IMR-90 (cell line): ENCODE measurements around the gene BCL7A. TPM values are rescaled to one million over a fixed set of nuclear protein-coding genes. Genes with fewer than 3 reads are reported as not detected.
A peak's percentile ranks its signal among the peaks of the same experiment; 100 is the strongest.

ENCODE experiments used
- ATAC-seq: fragments of 200-7000 bp; cut with Tn5 transposase; 2 replicates; pipeline ENCODE4 v1.9.1; 2020; ENCODE audit warnings: low read depth, mild to moderate bottlenecking, moderate library complexity
- BruUV-seq: library from RNA; stranded (reverse); fragments of 400-500 nt; replicated peaks from 2 replicates; lab custom pipeline; 2021; lab: Mats Ljungman, UMichigan
- CTCF ChIA-PET: fragments of 300-600 bp; formaldehyde crosslinking; extraction: SDS; loops from one replicate; lab custom pipeline; 2021; ENCODE audit warnings: antibody characterized with exemption; lab: Yijun Ruan, JAX
- POLR2A ChIA-PET: fragments of 300-600 bp; sonication (Branson Sonifier 250); formaldehyde crosslinking; loops from one replicate; lab custom pipeline; 2022; ENCODE audit warnings: antibody characterized with exemption; ENCODE audit not compliant: unreplicated experiment; lab: Charles Lee
- DNase-seq: peaks from one replicate; pipeline ENCODE4 v3.0.0; 2013
- H2AFZ ChIP-seq: replicated peaks from 2 replicates; pipeline ENCODE3; 2013; ENCODE audit warnings: low read length, mild to moderate bottlenecking; ENCODE audit not compliant: poor library complexity
- H2AK5ac ChIP-seq: 2 replicates; pipeline ENCODE4 v1.6.1; 2013; ENCODE audit warnings: low read depth, low read length, inconsistent platforms
- H2AK9ac ChIP-seq: replicated peaks from 2 replicates; pipeline ENCODE3; 2013; ENCODE audit warnings: mild to moderate bottlenecking, low read depth, low read length, moderate library complexity; ENCODE audit not compliant: poor library complexity
- H2BK120ac ChIP-seq: 2 replicates; pipeline ENCODE4 v1.6.1; 2013; ENCODE audit warnings: low read depth, low read length, inconsistent platforms
- H2BK15ac ChIP-seq: 3 replicates; pipeline ENCODE4 v1.6.1; 2013; ENCODE audit warnings: low read depth, low read length, inconsistent platforms
- H2BK20ac ChIP-seq: 2 replicates; pipeline ENCODE4 v1.6.1; 2013; ENCODE audit warnings: low read depth, mild to moderate bottlenecking, inconsistent platforms, low read length, moderate library complexity
- H2BK5ac ChIP-seq: 2 replicates; pipeline ENCODE4 v1.6.1; 2013; ENCODE audit warnings: mild to moderate bottlenecking, low read depth, low read length, inconsistent platforms; ENCODE audit not compliant: poor library complexity, severe bottlenecking
- H3K14ac ChIP-seq: replicated peaks from 2 replicates; pipeline ENCODE4 v1.6.1; 2013; ENCODE audit warnings: low read depth, low read length, inconsistent platforms
- H3K18ac ChIP-seq: 2 replicates; pipeline ENCODE4 v1.6.1; 2013; ENCODE audit warnings: low read depth, low read length, control low read depth
- H3K23ac ChIP-seq: 2 replicates; pipeline ENCODE4 v1.6.1; 2013; ENCODE audit warnings: low read depth, low read length, inconsistent platforms
- H3K27ac ChIP-seq: 2 replicates; pipeline ENCODE4 v1.5.1; 2013; ENCODE audit warnings: mild to moderate bottlenecking, control low read depth, low read length; ENCODE audit not compliant: insufficient read depth
- H3K27me3 ChIP-seq: 2 replicates; pipeline ENCODE4 v1.6.1; 2013; ENCODE audit warnings: low read length; ENCODE audit not compliant: control insufficient read depth, insufficient read depth
- H3K36me3 ChIP-seq: 2 replicates; pipeline ENCODE4 v1.6.1; 2013; ENCODE audit warnings: low read length, mixed read lengths; ENCODE audit not compliant: control insufficient read depth, insufficient read depth
- H3K4ac ChIP-seq: 2 replicates; pipeline ENCODE4 v1.6.1; 2013; ENCODE audit warnings: low read depth, low read length, inconsistent platforms
- H3K4me1 ChIP-seq: 2 replicates; pipeline ENCODE4 v1.6.1; 2013; ENCODE audit warnings: low read length, mixed read lengths; ENCODE audit not compliant: control insufficient read depth, insufficient read depth
- H3K4me2 ChIP-seq: 2 replicates; pipeline ENCODE4 v1.6.1; 2013; ENCODE audit warnings: low read depth, mild to moderate bottlenecking, control low read depth, low read length, moderate library complexity
- H3K4me3 ChIP-seq: 2 replicates; pipeline ENCODE4 v1.5.1; 2013; ENCODE audit warnings: low read depth, mild to moderate bottlenecking, control low read depth, low read length, moderate library complexity; ENCODE audit not compliant: insufficient read depth
- H3K56ac ChIP-seq: 2 replicates; pipeline ENCODE4 v1.6.1; 2013; ENCODE audit warnings: low read length, inconsistent platforms; ENCODE audit not compliant: insufficient read depth; ENCODE audit errors: extremely low read depth
- H3K79me1 ChIP-seq, 2 experiments: 2 replicates each; pipeline ENCODE4 v1.6.1; 2013; ENCODE audit warnings: low read length in 2 of 2, inconsistent platforms in 1 of 2, low read depth in 1 of 2
- H3K9ac ChIP-seq: 2 replicates; pipeline ENCODE4 v1.6.1; 2013; ENCODE audit warnings: low read depth, low read length, control low read depth
- H3K9me1 ChIP-seq: 2 replicates; pipeline ENCODE4 v1.6.1; 2013; ENCODE audit warnings: low read length, inconsistent platforms; ENCODE audit not compliant: insufficient read depth
- H3K9me3 ChIP-seq: 2 replicates; pipeline ENCODE4 v1.6.1; 2013; ENCODE audit warnings: low read length; ENCODE audit not compliant: control insufficient read depth, insufficient read depth
- H4K20me1 ChIP-seq: 2 replicates; pipeline ENCODE4 v1.6.1; 2013; ENCODE audit warnings: low read length, inconsistent platforms; ENCODE audit not compliant: insufficient read depth
- H4K5ac ChIP-seq: 2 replicates; pipeline ENCODE4 v1.6.1; 2013; ENCODE audit warnings: mild to moderate bottlenecking, low read depth, low read length, control low read depth
- H4K8ac ChIP-seq, 2 experiments: 2 replicates each; pipeline ENCODE4 v1.6.1; 2013; ENCODE audit warnings: low read depth in 2 of 2, low read length in 2 of 2, control low read depth in 1 of 2, inconsistent platforms in 1 of 2
- H4K91ac ChIP-seq: 2 replicates; pipeline ENCODE4 v1.6.1; 2013; ENCODE audit warnings: low read depth, low read length, inconsistent platforms; ENCODE audit not compliant: insufficient read depth
- MAFK ChIP-seq: IDR thresholded peaks from 2 replicates; pipeline ENCODE4 v1.6.1; 2012; ENCODE audit warnings: low read depth, low read length, improper control_type of control experiment
- MXI1 ChIP-seq: IDR thresholded peaks from 2 replicates; pipeline ENCODE4 v1.6.1; 2012; ENCODE audit warnings: low read depth, mild to moderate bottlenecking, low read length, moderate library complexity, borderline replicate concordance
- POLR2A ChIP-seq: IDR thresholded peaks from 2 replicates; pipeline ENCODE4 v1.6.1; 2012; ENCODE audit warnings: mild to moderate bottlenecking, low read depth, low read length
- RAD21 ChIP-seq: IDR thresholded peaks from 2 replicates; pipeline ENCODE4 v1.6.1; 2012; ENCODE audit warnings: low read length, improper control_type of control experiment
- RFX5 ChIP-seq: IDR thresholded peaks from 2 replicates; pipeline ENCODE4 v1.8.0; 2012; ENCODE audit warnings: low read depth, mild to moderate bottlenecking, low read length, moderate library complexity
- WGBS, 2 experiments: methylation state at CpG; one replicate each; pipeline versions ENCODE4 v1.1.5 to v1.1.7; 2013; ENCODE audit warnings: missing lambda C conversion rate in 2 of 2; ENCODE audit not compliant: insufficient read length in 1 of 2; ENCODE audit errors: extremely low coverage in 2 of 2; 5-methylcytosine and 5-hydroxymethylcytosine counted together
- dilution Hi-C: fragments of 300-500 bp; cut with HindIII; formaldehyde crosslinking; loops from one replicate; pipeline ENCODE4 v1.14.3; 2018; ENCODE audit warnings: low sequenced_read_pairs; ENCODE audit not compliant: unreplicated experiment
- in situ Hi-C: fragments of 300-500 bp; cut with MboI; formaldehyde crosslinking; loops from 3 replicates; pipeline ENCODE4 v1.14.3; 2019; ENCODE audit warnings: low sequenced_read_pairs, inconsistent platforms, mixed read lengths
- intact Hi-C: fragments of 100-400 bp; cut with micrococcal nuclease; formaldehyde crosslinking; loops from 2 replicates; pipeline ENCODE4 v1.10.0; 2022
- polyA plus RNA-seq, 3 experiments: library from polyadenylated mRNA; depleted of rRNA; stranded (reverse); fragments of >200 nt; gene quantifications; 2 replicates each; pipeline ENCODE4 v1.2.3, GENCODE V29; 2012; ENCODE audit warnings: low replicate concordance in 1 of 3
- total RNA-seq: library from RNA; depleted of rRNA; stranded (reverse); fragments of >200 nt; gene quantifications from 2 replicates; pipeline ENCODE4 v1.2.3, GENCODE V29; 2012
- TF ChIP-seq, protein P1 (sequence below): fragments of 150-350 bp; IDR thresholded peaks from 2 replicates; pipeline ENCODE4 v1.6.1; 2017; ENCODE audit warnings: mild to moderate bottlenecking, antibody characterized with exemption, low read length, low read depth

BCL7A gene
- total and polyA plus RNA-seq, 2 of the 4 experiments (the other 2 are of a cell fraction): 5.6 to 7.9 TPM

- no CpG with 5 or more reads among the region's 10 CpGs for WGBS, 2 experiments
- CTCF ChIA-PET: no interaction called here
- Histone ChIP-seq H3K9ac (no peak overlapping the region; the same call in 1 of the 2 replicates), H3K4me3 (no peak overlapping the region), H3K9me3 (no peaks in the 10 kb centered on the region), H4K91ac (peak overlapping the region; percentile 52; the same call in 1 of the 2 replicates), H3K4me2 (peak overlapping the region; percentile 47), H4K5ac (0 out of 2 replicates have a peak overlapping the region, but pooled peaks have one; percentile 4), H3K14ac (peak overlapping the region; percentile 56), H2AK5ac (peak overlapping the region; percentile 88; the same call in 1 of the 2 replicates), H3K79me1 (peaks cover 47 to 80% of the 10 kb centered on the region in 2 experiments), H3K36me3 (no peaks in the 10 kb centered on the region), H4K8ac (peak overlapping the region; percentile 14 to 67; a peak in 2 of 4 replicates), H3K23ac (peak overlapping the region; percentile 17; the same call in 1 of the 2 replicates), H2AK9ac (peak overlapping the region; percentile 60), H2BK20ac (peak overlapping the region; percentile 22), H2AFZ (peak overlapping the region; percentile 74), H3K56ac (no peak overlapping the region), H3K18ac (peak overlapping the region; percentile 17; the same call in 1 of the 2 replicates), H3K9me1 (peaks cover 44% of the 10 kb centered on the region), H4K20me1 (peaks cover 64% of the 10 kb centered on the region), H3K4ac (peak overlapping the region; percentile 31), H2BK120ac (peak overlapping the region; percentile 63), H2BK5ac (peak overlapping the region; percentile 28), H3K4me1 (peaks cover 36% of the 10 kb centered on the region), H3K27ac (peak overlapping the region; percentile 18; the same call in 1 of the 2 replicates), H2BK15ac (peak overlapping the region; percentile 26; the same call in 1 of the 3 replicates), H3K27me3 (no peaks in the 10 kb centered on the region)
- intact Hi-C loops: loop anchor here (2.0 kb wide), 1 partner anchor 35 kb away; no protein-coding TSS in a partner anchor
- in situ Hi-C loops: no loop called here
- no TSS peak for BruUV-seq
- POLR2A ChIA-PET: interaction anchor here (0.8 kb wide), 1 partner anchor 46 kb away, joined by 3 read pairs; no protein-coding TSS in a partner anchor
- ATAC-seq (peak; percentile 65), DNase-seq (peak; percentile 70)
- TF ChIP-seq MAFK: no peak
- TF ChIP-seq RAD21: no peak
- no peak for TF ChIP-seq MXI1
- no peak for TF ChIP-seq POLR2A
- TF ChIP-seq, protein P1, sequence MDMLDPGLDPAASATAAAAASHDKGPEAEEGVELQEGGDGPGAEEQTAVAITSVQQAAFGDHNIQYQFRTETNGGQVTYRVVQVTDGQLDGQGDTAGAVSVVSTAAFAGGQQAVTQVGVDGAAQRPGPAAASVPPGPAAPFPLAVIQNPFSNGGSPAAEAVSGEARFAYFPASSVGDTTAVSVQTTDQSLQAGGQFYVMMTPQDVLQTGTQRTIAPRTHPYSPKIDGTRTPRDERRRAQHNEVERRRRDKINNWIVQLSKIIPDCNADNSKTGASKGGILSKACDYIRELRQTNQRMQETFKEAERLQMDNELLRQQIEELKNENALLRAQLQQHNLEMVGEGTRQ: peak; percentile 87
- TF ChIP-seq RFX5: no peak
- dilution Hi-C loops: no loop called here
Observed at GRCh38 chr12:122097927-122098756, 76.5 kb downstream of the BCL7A start.
